Glutamatergic neuron (in vitro differentiated cells): ENCODE results near the gene MYOG. TPM values are rescaled to one million over a fixed set of nuclear protein-coding genes. Genes with fewer than 3 reads are reported as not detected.

Source experiments
- DNase-seq: peaks from one replicate; pipeline ENCODE4 v3.0.0; 2022
- H3K27ac Mint-ChIP-seq: one replicate; pipeline ENCODE4 v1.8.0; 2020; ENCODE audit warnings: mild to moderate bottlenecking, mixed read lengths, inconsistent platforms; ENCODE audit not compliant: unreplicated experiment
- H3K27me3 Mint-ChIP-seq: one replicate; pipeline ENCODE4 v1.8.0; 2020; ENCODE audit warnings: mild to moderate bottlenecking, moderate library complexity, mixed read lengths, inconsistent platforms; ENCODE audit not compliant: unreplicated experiment
- H3K36me3 Mint-ChIP-seq: one replicate; pipeline ENCODE4 v1.8.0; 2020; ENCODE audit warnings: mild to moderate bottlenecking, mixed read lengths, inconsistent platforms; ENCODE audit not compliant: unreplicated experiment
- H3K4me1 Mint-ChIP-seq: one replicate; pipeline ENCODE4 v1.8.0; 2020; ENCODE audit warnings: mild to moderate bottlenecking, low read depth, mixed read lengths, inconsistent platforms; ENCODE audit not compliant: unreplicated experiment
- H3K4me3 Mint-ChIP-seq: one replicate; pipeline ENCODE4 v1.8.0; 2020; ENCODE audit warnings: mild to moderate bottlenecking, mixed read lengths, inconsistent platforms; ENCODE audit not compliant: unreplicated experiment
- H3K9me3 Mint-ChIP-seq: one replicate; pipeline ENCODE4 v1.8.0; 2020; ENCODE audit warnings: mild to moderate bottlenecking, moderate library complexity, mixed read lengths, inconsistent platforms; ENCODE audit not compliant: unreplicated experiment
- total RNA-seq: library from RNA; stranded (reverse); fragmentation: NEBNext Ultra II Directional; extraction: Animal tissue kit (Norgen Biotek cat#: 25700); gene quantifications from one replicate; pipeline ENCODE4 v1.2.1, GENCODE V29; 2021; ENCODE audit not compliant: unreplicated experiment
- TF ChIP-seq, protein P1 (sequence below): fragments of 200-600 bp; sonication (generic); IDR thresholded peaks from one replicate; pipeline ENCODE4 v1.5.0; 2021; ENCODE audit not compliant: partially characterized antibody, unreplicated experiment

The MYOG gene
- total RNA-seq, 1 donor from 2014 or later = not detected

GRCh38 chr1:203056516-203056915 lies 29.3 kb downstream of the MYOG start:
- peaks cover 2% of the 10 kb centered on the region for H3K9me3 Mint-ChIP-seq
- peaks cover 28% of the 10 kb centered on the region for H3K4me1 Mint-ChIP-seq
- H3K27ac Mint-ChIP-seq = no peak overlapping the region
- peaks cover 7% of the 10 kb centered on the region for H3K36me3 Mint-ChIP-seq
- TF ChIP-seq, protein P1, sequence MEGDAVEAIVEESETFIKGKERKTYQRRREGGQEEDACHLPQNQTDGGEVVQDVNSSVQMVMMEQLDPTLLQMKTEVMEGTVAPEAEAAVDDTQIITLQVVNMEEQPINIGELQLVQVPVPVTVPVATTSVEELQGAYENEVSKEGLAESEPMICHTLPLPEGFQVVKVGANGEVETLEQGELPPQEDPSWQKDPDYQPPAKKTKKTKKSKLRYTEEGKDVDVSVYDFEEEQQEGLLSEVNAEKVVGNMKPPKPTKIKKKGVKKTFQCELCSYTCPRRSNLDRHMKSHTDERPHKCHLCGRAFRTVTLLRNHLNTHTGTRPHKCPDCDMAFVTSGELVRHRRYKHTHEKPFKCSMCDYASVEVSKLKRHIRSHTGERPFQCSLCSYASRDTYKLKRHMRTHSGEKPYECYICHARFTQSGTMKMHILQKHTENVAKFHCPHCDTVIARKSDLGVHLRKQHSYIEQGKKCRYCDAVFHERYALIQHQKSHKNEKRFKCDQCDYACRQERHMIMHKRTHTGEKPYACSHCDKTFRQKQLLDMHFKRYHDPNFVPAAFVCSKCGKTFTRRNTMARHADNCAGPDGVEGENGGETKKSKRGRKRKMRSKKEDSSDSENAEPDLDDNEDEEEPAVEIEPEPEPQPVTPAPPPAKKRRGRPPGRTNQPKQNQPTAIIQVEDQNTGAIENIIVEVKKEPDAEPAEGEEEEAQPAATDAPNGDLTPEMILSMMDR = no peak
- peaks cover 10% of the 10 kb centered on the region for H3K27me3 Mint-ChIP-seq
- H3K4me3 Mint-ChIP-seq = no peak overlapping the region
- DNase-seq = no peak

DNA sequence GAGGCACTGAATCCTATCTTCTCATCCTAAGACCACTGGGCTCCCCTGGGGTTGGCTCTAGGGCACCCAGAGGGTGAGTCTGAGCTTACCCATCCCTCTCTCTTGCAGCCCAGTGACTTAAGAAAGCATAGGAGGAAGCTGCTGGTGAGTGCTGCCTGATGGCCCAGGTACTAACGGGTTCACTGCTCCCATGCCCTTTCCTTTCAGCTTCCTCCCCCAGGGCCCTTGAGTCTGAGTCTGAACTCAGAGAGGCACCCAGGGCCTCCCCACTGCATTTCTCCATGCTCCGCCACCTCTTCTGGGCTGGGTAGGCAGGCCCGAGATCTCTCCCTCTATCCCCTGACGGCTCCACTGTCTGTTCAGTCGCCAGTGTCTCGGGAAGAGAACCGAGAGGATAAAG lies 29.8 kb downstream of the MYOG start:
- peaks cover 2% of the 10 kb centered on the region for H3K9me3 Mint-ChIP-seq
- H3K4me3 Mint-ChIP-seq = no peak overlapping the region
- no peak overlapping the region for H3K27ac Mint-ChIP-seq
- TF ChIP-seq, protein P1 = no peak
- peaks cover 4% of the 10 kb centered on the region for H3K36me3 Mint-ChIP-seq
- no peak for DNase-seq
- H3K4me1 Mint-ChIP-seq = peaks cover 33% of the 10 kb centered on the region
- H3K27me3 Mint-ChIP-seq = peaks cover 12% of the 10 kb centered on the region

- Mint-ChIP-seq H3K4me1 (peaks cover 33% of the 10 kb centered on the region), H3K27ac (no peak overlapping the region), H3K27me3 (peaks cover 12% of the 10 kb centered on the region), H3K36me3 (no peaks in the 10 kb centered on the region), H3K9me3 (peaks cover 2% of the 10 kb centered on the region), H3K4me3 (no peak overlapping the region)
- TF ChIP-seq, protein P1 = peak; percentile 12
- DNase-seq = peak; percentile 54
Observed at GRCh38 chr1:203055161-203055799, 30.5 kb downstream of the MYOG start.

DNA sequence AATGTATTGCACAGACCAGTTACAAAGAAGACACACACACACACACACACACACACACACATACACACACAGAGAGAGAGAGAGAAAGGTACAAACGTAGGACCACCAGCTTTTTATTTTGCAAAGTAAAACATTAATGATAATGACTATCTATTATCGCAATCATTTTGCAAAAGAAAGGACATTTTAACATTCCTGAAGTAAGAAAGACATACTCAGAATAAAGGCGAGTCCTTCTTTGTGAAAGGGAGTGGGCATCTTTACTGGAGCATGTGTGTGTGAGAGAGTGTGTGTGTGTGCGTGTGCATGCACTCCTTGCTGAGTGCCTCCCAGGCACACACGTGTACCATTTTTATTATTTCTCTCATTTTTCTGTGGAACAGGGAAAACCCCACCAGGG lies 31.2 kb downstream of the MYOG start:
- Mint-ChIP-seq H3K27me3 (peaks cover 12% of the 10 kb centered on the region), H3K36me3 (no peaks in the 10 kb centered on the region), H3K27ac (no peak overlapping the region), H3K4me3 (no peak overlapping the region), H3K9me3 (peaks cover 2% of the 10 kb centered on the region), H3K4me1 (peaks cover 33% of the 10 kb centered on the region)
- TF ChIP-seq, protein P1 = no peak
- DNase-seq = no peak

- Mint-ChIP-seq H3K9me3 (peaks cover 2% of the 10 kb centered on the region), H3K27me3 (peaks cover 12% of the 10 kb centered on the region), H3K4me1 (peaks cover 33% of the 10 kb centered on the region), H3K36me3 (no peaks in the 10 kb centered on the region), H3K4me3 (no peak overlapping the region), H3K27ac (no peak overlapping the region)
- TF ChIP-seq, protein P1 = no peak
- DNase-seq = no peak
Observed at GRCh38 chr1:203054184-203054583, 31.6 kb downstream of the MYOG start.
